ENCODE data around the gene CALHM6.

Gene CALHM6

DNA sequence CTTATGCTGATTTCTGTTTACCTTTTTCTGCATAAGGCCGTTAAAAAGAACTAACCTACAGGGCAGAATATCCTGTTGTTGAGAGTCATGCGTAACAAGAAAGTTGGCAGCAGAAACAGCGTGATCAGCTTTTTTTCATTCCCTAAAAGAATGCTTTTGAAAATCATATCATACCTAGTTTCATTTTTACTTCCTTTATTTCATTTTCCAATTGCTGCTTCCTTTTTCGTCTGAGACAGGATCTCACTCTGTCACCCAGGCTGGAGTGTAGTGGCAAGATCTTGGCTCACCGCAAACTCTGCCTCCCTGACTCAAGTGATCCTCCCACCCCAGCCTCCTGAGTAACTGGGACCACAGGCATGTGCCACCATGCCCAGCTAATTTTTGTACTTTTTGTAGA is 4.1 kb downstream of the CALHM6 start:
- Histone ChIP-seq H3K4me1 (ENCODE audit: control insufficient read depth in 1 of 2, insufficient read depth in 1 of 2, low read depth in 1 of 2, low read length in 1 of 2) (peaks cover 40 to 47% of the 10 kb centered on the region in 2 experiments), H3K27me3 (no peaks in the 10 kb centered on the region), H3K9me3 (no peaks in the 10 kb centered on the region), H3K36me3 (no peaks in the 10 kb centered on the region), H3K27ac (peak overlapping the region; percentile 66), H3K4me3 (ENCODE audit: low read depth in 1 of 2, low read length in 1 of 2) (peak overlapping the region; percentile 35 to 57)
- TF ChIP-seq, protein P1, sequence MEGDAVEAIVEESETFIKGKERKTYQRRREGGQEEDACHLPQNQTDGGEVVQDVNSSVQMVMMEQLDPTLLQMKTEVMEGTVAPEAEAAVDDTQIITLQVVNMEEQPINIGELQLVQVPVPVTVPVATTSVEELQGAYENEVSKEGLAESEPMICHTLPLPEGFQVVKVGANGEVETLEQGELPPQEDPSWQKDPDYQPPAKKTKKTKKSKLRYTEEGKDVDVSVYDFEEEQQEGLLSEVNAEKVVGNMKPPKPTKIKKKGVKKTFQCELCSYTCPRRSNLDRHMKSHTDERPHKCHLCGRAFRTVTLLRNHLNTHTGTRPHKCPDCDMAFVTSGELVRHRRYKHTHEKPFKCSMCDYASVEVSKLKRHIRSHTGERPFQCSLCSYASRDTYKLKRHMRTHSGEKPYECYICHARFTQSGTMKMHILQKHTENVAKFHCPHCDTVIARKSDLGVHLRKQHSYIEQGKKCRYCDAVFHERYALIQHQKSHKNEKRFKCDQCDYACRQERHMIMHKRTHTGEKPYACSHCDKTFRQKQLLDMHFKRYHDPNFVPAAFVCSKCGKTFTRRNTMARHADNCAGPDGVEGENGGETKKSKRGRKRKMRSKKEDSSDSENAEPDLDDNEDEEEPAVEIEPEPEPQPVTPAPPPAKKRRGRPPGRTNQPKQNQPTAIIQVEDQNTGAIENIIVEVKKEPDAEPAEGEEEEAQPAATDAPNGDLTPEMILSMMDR (IDR thresholded peaks at IDR 0.05) = no peak

DNA sequence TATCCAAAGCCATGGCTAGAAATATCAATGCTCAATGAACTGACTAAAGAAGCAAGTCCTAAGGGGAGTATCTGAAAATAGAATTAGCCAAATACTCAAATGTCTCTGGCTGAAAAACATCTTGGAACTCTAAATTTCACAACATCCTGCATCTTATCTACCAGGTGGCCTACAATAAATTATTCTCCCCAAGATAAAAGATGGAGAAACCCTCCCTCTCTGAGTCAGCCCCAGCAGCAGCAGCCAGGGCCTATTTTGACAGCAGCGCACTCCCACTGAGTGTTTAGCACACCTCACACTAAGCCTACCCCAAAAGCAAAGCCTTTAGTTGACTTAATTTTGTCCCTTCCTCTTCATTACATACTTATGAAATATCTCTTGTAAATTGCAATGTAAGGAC is 5.9 kb downstream of the CALHM6 start:
- Histone ChIP-seq H3K27ac (peak overlapping the region; percentile 66), H3K4me1 (ENCODE audit: control insufficient read depth in 1 of 2, insufficient read depth in 1 of 2, low read depth in 1 of 2, low read length in 1 of 2) (peaks cover 44 to 49% of the 10 kb centered on the region in 2 experiments), H3K4me3 (ENCODE audit: low read depth in 1 of 2, low read length in 1 of 2) (no peak overlapping the region), H3K27me3 (no peaks in the 10 kb centered on the region), H3K36me3 (no peaks in the 10 kb centered on the region), H3K9me3 (no peaks in the 10 kb centered on the region)
- TF ChIP-seq, protein P1 (IDR thresholded peaks at IDR 0.05) = no peak

DNA sequence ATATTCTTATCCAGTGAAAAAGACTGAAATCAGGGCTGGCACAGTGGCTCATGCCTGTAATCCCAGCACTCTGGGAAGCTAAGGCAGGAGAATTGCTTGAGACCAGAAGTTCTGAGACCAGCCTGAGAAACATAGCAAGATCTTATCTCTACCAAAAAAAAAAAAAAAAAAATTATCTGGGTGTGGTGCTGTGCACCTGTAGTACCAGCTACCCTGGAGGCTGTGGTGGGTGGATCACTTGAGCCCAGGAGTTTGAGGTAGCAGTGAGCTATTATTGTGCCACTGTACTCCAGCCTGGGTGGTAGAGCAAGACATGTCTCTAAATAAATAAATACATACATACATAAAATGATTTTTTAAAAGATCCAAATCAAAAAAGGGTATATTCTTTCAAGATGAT is 6.3 kb downstream of the CALHM6 start:
- Histone ChIP-seq H3K36me3 (no peaks in the 10 kb centered on the region), H3K4me1 (ENCODE audit: control insufficient read depth in 1 of 2, insufficient read depth in 1 of 2, low read depth in 1 of 2, low read length in 1 of 2) (peaks cover 40 to 45% of the 10 kb centered on the region in 2 experiments), H3K4me3 (ENCODE audit: low read depth in 1 of 2, low read length in 1 of 2) (no peak overlapping the region), H3K9me3 (no peaks in the 10 kb centered on the region), H3K27ac (no peak overlapping the region), H3K27me3 (no peaks in the 10 kb centered on the region)
- TF ChIP-seq, protein P1 (IDR thresholded peaks at IDR 0.05) = no peak

DNA sequence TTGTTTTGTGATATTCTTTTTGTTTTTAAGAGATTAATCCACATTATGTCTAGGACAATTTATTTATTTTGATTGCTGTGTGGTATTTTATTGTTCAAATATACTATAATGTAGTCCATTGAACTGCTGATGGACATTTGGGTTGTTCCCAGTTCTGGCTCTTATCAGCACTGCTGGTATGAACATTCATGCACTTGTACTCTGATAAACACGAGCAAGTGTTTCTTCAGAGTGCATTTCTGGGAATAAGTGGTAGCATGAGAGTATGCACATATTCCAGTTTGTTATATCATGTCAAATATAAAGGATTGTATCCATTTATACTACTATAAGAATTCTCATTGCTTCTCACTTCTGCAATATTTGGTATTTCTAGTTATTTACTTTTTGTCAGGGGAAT is 7.1 kb downstream of the CALHM6 start:
- H3K36me3 ChIP-seq = no peaks in the 10 kb centered on the region
- no peaks in the 10 kb centered on the region for H3K27me3 ChIP-seq
- peaks cover 32 to 37% of the 10 kb centered on the region in 2 experiments for H3K4me1 ChIP-seq (ENCODE audit: control insufficient read depth in 1 of 2, insufficient read depth in 1 of 2, low read depth in 1 of 2, low read length in 1 of 2)
- no peak overlapping the region for H3K27ac ChIP-seq
- TF ChIP-seq, protein P1 (IDR thresholded peaks at IDR 0.05) = no peak
- no peak overlapping the region for H3K4me3 ChIP-seq (ENCODE audit: low read depth in 1 of 2, low read length in 1 of 2)
- H3K9me3 ChIP-seq = no peaks in the 10 kb centered on the region

DNA sequence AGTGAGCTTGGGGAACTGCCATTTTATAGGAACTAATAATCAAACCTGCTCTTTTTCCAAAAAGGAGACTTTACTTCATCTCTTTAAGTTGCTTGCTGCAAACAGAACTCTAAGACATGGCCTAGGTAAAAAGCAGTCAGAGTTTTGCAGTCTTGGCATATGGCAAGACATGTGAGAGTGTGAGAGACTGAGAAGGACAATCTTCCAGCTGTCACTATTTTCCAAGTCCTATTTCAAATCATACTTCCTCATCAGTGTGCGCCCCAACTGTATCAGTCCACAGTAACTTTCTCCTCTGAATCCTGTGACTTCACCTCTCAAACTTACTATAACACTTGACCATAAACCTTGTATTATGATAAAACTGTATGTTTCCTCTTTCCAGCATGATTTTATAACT is 10.4 kb downstream of the CALHM6 start:
- Histone ChIP-seq H3K4me1 (ENCODE audit: control insufficient read depth in 1 of 2, insufficient read depth in 1 of 2, low read depth in 1 of 2, low read length in 1 of 2) (peaks cover 34 to 40% of the 10 kb centered on the region in 2 experiments), H3K4me3 (ENCODE audit: low read depth in 1 of 2, low read length in 1 of 2) (no peak overlapping the region), H3K27ac (peak overlapping the region; percentile 51), H3K36me3 (no peaks in the 10 kb centered on the region), H3K27me3 (no peaks in the 10 kb centered on the region), H3K9me3 (no peaks in the 10 kb centered on the region)
- TF ChIP-seq, protein P1 (IDR thresholded peaks at IDR 0.05) = no peak

DNA sequence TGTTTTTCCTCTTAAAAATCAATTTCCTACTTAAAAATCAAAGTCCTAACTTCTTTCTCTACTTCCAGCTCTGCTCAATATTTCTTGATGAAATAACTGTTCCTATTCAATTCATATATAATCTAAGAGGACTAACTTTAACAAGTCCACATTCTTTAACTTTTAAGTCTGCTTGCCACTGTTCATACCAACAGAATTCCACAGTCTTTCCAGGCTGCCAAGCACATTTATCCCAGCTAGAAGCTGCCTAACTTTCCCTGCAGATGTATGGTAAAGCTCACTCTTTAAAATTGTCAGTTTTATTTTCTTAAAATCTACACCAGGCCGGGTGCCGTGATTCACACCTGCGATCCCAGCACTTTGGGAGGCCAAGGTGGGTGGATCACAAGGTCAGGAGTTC is 11.5 kb downstream of the CALHM6 start:
- Histone ChIP-seq H3K36me3 (no peaks in the 10 kb centered on the region), H3K4me3 (ENCODE audit: low read depth in 1 of 2, low read length in 1 of 2) (no peak overlapping the region), H3K27me3 (no peaks in the 10 kb centered on the region), H3K27ac (peak overlapping the region; percentile 2), H3K4me1 (ENCODE audit: control insufficient read depth in 1 of 2, insufficient read depth in 1 of 2, low read depth in 1 of 2, low read length in 1 of 2) (peaks cover 41 to 47% of the 10 kb centered on the region in 2 experiments), H3K9me3 (no peaks in the 10 kb centered on the region)
- TF ChIP-seq, protein P1 (IDR thresholded peaks at IDR 0.05) = no peak

Data from neutrophil (primary cell).